AG04450 (cell line): Measurements from ENCODE around the gene ARHGAP15. TPM values are rescaled to one million over a fixed set of nuclear protein-coding genes. Genes with fewer than 3 reads are reported as not detected.

ENCODE experiments used
- CTCF ChIA-PET: fragments of 300-600, 350-600 bp; formaldehyde crosslinking; extraction: SDS; loops from one replicate; lab custom pipeline; 2022; ENCODE audit warnings: antibody characterized with exemption, inconsistent platforms; lab: Charles Lee
- POLR2A ChIA-PET: fragments of 350-600 bp; formaldehyde crosslinking; extraction: SDS; loops from one replicate; lab custom pipeline; 2021; ENCODE audit warnings: antibody characterized with exemption, inconsistent platforms; lab: Yijun Ruan, JAX
- DNase-seq: peaks from one replicate; pipeline ENCODE4 v3.0.0-alpha.2; 2011; ENCODE audit warnings: low read depth, low spot score
- H3K27ac ChIP-seq: one replicate; pipeline ENCODE4 v1.5.1; 2012; ENCODE audit warnings: low read depth, low read length, control low read depth
- H3K27me3 ChIP-seq: one replicate; pipeline ENCODE4 v1.6.0; 2012; ENCODE audit warnings: low read length; ENCODE audit not compliant: control insufficient read depth, insufficient read depth
- H3K4me3 ChIP-seq: 2 replicates; pipeline ENCODE4 v1.5.1; 2011; ENCODE audit warnings: mild to moderate bottlenecking, low read depth, low read length, control low read depth
- H3K9me3 ChIP-seq: 2 replicates; pipeline ENCODE4 v1.5.1; 2012; ENCODE audit warnings: low read length; ENCODE audit not compliant: control insufficient read depth, insufficient read depth
- polyA plus RNA-seq: library from polyadenylated mRNA; depleted of rRNA; stranded (reverse); fragments of >200 nt; gene quantifications from 2 replicates; pipeline ENCODE4 v1.2.3, GENCODE V29; 2011
- TF ChIP-seq, protein P1 (sequence below): IDR thresholded peaks from 2 replicates; pipeline ENCODE4 v1.5.1; 2011; ENCODE audit warnings: low read depth, low read length, control low read depth, inconsistent platforms

ARHGAP15 gene
- polyA plus RNA-seq, 1 experiment = not detected

GRCh38 chr2:143140864-143141661 is 11.8 kb downstream of the ARHGAP15 start:
- no peak overlapping the region for H3K27ac ChIP-seq
- H3K4me3 ChIP-seq = no peak overlapping the region
- POLR2A ChIA-PET = no interaction called here
- no peaks in the 10 kb centered on the region for H3K27me3 ChIP-seq
- no peaks in the 10 kb centered on the region for H3K9me3 ChIP-seq
- TF ChIP-seq, protein P1, sequence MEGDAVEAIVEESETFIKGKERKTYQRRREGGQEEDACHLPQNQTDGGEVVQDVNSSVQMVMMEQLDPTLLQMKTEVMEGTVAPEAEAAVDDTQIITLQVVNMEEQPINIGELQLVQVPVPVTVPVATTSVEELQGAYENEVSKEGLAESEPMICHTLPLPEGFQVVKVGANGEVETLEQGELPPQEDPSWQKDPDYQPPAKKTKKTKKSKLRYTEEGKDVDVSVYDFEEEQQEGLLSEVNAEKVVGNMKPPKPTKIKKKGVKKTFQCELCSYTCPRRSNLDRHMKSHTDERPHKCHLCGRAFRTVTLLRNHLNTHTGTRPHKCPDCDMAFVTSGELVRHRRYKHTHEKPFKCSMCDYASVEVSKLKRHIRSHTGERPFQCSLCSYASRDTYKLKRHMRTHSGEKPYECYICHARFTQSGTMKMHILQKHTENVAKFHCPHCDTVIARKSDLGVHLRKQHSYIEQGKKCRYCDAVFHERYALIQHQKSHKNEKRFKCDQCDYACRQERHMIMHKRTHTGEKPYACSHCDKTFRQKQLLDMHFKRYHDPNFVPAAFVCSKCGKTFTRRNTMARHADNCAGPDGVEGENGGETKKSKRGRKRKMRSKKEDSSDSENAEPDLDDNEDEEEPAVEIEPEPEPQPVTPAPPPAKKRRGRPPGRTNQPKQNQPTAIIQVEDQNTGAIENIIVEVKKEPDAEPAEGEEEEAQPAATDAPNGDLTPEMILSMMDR = no peak
- CTCF ChIA-PET = no interaction called here
- no peak for DNase-seq

GRCh38 chr2:143142598-143142997 is 13.4 kb downstream of the ARHGAP15 start:
- CTCF ChIA-PET = no interaction called here
- TF ChIP-seq, protein P1 = no peak
- Histone ChIP-seq H3K27ac (no peak overlapping the region), H3K27me3 (no peaks in the 10 kb centered on the region), H3K4me3 (no peak overlapping the region), H3K9me3 (no peaks in the 10 kb centered on the region)
- DNase-seq = no peak
- POLR2A ChIA-PET = no interaction called here

- Histone ChIP-seq H3K27me3 (no peaks in the 10 kb centered on the region), H3K4me3 (no peak overlapping the region), H3K27ac (no peak overlapping the region), H3K9me3 (no peaks in the 10 kb centered on the region)
- no peak for DNase-seq
- TF ChIP-seq, protein P1 = no peak
- ChIA-PET CTCF (no interaction called here), POLR2A (no interaction called here)
Observed at GRCh38 chr2:143144813-143145455, 15.7 kb downstream of the ARHGAP15 start.

- Histone ChIP-seq H3K27me3 (no peaks in the 10 kb centered on the region), H3K9me3 (no peaks in the 10 kb centered on the region), H3K4me3 (no peak overlapping the region), H3K27ac (no peak overlapping the region)
- POLR2A ChIA-PET = no interaction called here
- CTCF ChIA-PET = no interaction called here
- no peak for DNase-seq
- TF ChIP-seq, protein P1 = no peak
Observed at GRCh38 chr2:143146366-143146765, 17.1 kb downstream of the ARHGAP15 start.

- no peak for DNase-seq
Observed at GRCh38 chr2:143146815-143147530, 17.8 kb downstream of the ARHGAP15 start.

More at GRCh38 chr2:143146815-143147530, 17.8 kb downstream of the ARHGAP15 start:
- no peak overlapping the region for H3K4me3 ChIP-seq
- POLR2A ChIA-PET = no interaction called here
- TF ChIP-seq, protein P1 = no peak
- H3K27me3 ChIP-seq = no peaks in the 10 kb centered on the region
- CTCF ChIA-PET = no interaction called here
- no peaks in the 10 kb centered on the region for H3K9me3 ChIP-seq
- H3K27ac ChIP-seq = no peak overlapping the region
